Activated CD4-positive, alpha-beta T cell treated with anti-CD3 and anti-CD28 coated beads, Interleukin-2, amount 50 U/mL, for 16 hours (primary cell): ENCODE measurements around the gene ZNF644.
A peak's percentile ranks its signal among the peaks of the same experiment; 100 is the strongest.
"Not testable (repeated sequence)": the region's sequence is repeated elsewhere in the genome, so short reads cannot be mapped to it uniquely, and the experiment has no call there.

Experiments
- DNase-seq: peaks from one replicate; pipeline ENCODE4 v3.0.0-alpha.2; 2020

The ZNF644 gene

DNA sequence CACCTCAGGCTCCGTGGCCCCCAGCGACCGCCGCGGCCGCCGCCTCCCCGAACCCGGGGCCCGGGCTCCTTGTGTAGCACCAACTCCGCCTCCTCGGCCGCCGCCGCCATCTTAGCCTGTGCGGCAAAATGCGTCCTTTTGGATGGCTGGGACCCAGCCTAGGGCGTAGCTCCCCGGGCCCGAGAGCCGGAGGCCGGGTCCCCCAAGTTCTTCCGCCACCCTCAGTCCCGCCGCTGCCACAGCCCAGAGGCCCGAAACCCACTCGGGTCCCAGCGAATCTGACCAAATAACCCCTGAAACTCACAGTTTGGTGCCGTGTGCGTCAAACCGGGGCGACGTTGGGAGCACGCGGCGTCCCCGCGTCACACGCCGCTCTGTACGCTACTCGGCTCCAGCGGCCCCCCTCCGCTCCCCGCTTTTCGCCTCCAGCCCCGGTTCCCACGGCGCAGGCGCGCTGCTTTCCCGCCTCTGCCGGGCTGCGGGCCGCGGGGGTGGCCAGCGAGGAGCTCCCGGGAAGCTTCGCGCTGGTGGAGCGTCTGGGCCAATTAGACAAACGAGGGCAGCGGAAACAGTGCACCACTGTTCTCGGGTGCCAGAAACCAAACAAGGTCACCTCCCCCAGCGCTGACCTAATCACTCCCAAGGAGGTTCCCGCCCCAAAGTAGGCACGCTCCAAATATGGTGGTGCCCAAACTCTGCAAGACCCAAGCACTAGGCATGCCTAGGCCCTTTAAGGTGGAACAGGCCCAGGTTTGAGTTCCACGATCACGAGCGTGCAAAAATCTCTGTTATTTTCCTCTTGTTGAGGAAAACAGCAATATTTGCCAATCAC, at the start of gene ZNF644:
ZNF644 (minus strand) TSS at position 350 of the 832 bp plus-strand sequence. CDS start 39,682 bp downstream, outside the sequence.
- peak; percentile 95 for DNase-seq

DNA sequence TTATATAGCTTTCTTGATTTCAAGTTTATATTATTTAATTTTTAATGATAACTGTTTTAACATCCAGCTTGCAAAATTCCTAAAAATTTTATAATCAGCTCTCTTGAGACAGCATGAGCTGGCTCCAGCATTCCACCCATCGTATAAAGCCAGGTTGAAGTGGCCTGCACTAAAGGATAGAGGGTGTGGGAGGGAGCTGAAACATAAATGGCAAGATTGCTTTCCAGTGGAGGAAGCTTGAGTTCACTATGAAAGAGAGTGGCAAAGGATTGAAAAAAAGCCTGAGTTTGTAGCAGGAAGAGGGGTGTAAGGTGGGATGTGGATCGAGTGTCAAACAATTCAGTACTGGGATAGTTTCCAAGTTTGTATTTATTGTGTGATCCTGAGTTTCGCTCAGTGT, 48.5 kb upstream of the ZNF644 start:
- no peak for DNase-seq

- no peak for DNase-seq
Observed at GRCh38 chr1:91066538-91066937, 44.7 kb upstream of the ZNF644 start.

GRCh38 chr1:91065337-91065736, 43.5 kb upstream of the ZNF644 start:
- no peak for DNase-seq

DNA sequence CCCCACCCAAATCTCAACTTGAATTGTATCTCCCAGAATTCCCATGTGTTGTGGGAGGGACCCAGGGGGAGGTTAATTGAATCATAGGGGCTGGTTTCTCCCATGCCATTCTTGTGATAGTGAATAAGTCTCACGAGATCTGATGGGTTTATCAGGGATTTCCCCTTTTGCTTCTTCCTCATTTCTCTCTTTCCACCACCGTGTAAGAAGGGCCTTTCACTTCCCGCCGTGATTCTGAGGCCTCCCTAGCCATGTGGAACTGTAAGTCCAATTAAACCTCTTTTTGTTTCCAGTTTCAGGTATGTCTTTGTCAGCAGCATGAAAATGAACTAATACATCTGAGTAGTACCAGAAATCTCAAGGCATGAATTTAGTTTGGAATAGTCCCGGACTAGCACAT, 41.6 kb upstream of the ZNF644 start:
- not testable (repeated sequence) for DNase-seq

- no peak for DNase-seq
Observed at GRCh38 chr1:91059157-91059556, 37.3 kb upstream of the ZNF644 start.

GRCh38 chr1:91057784-91058183, 35.9 kb upstream of the ZNF644 start:
- DNase-seq: no peak

DNA sequence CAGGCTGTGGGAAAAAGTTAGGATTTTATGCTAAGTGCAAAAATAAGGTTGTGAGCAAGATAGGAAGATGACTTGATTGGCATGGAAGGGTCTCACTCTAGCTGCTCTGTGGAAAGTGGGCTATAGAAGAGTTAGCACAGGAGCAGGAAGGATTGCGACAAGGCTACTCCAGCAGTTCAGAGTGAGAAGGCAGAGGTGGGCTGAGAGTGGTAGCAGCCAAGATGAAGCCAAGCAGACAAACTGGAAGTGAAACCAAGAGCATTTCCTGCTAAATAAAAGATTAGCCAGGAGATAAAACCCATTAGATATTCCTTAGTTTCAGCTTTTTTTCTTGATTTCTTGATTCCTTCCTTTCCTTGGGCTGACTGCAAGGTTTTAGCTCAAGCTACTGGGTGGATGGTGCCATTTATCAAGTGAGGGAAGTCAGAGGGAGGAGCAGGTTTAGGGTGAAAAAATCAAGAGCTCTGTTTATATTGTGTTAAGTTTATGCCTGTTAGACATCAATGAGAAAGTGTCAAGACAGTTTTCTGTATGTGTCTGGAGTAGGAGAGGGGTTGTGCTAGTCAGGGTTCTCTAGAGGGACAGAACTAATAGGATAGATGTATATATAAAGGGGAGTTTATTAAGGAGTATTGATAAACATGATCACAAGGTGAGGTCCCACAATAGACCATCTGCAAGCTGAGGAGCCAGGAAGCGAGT, 33.1 kb upstream of the ZNF644 start:
- DNase-seq: no peak

- DNase-seq: no peak
Observed at GRCh38 chr1:91053630-91054029, 31.8 kb upstream of the ZNF644 start.

- DNase-seq: not testable (repeated sequence)
Observed at GRCh38 chr1:91049551-91049950, 27.7 kb upstream of the ZNF644 start.

DNA sequence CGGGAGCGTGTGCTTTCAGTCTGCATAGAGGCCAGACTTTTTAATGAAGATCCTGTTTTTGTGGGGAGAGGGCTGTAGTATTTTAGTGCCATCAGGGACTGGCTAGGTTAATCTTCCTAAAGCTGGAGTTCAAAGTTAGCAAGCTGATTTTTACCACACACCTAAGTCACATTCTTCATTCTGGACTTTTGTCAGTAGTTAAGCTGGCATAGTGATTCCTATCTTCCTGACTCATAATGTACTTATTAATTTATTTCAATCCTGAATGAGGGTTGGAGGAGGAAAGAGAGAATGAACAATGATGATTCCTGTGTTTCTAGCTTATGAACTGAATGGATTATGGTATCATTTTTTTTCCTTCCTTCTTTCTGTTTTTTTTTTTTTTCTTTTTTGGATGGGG, 24.9 kb upstream of the ZNF644 start:
- DNase-seq: no peak

- DNase-seq: no peak
Observed at GRCh38 chr1:91045284-91045683, 23.4 kb upstream of the ZNF644 start.

- DNase-seq: not testable (repeated sequence)
Observed at GRCh38 chr1:91044776-91045175, 22.9 kb upstream of the ZNF644 start.

GRCh38 chr1:91042372-91042771, 20.5 kb upstream of the ZNF644 start:
- not testable (repeated sequence) for DNase-seq

DNA sequence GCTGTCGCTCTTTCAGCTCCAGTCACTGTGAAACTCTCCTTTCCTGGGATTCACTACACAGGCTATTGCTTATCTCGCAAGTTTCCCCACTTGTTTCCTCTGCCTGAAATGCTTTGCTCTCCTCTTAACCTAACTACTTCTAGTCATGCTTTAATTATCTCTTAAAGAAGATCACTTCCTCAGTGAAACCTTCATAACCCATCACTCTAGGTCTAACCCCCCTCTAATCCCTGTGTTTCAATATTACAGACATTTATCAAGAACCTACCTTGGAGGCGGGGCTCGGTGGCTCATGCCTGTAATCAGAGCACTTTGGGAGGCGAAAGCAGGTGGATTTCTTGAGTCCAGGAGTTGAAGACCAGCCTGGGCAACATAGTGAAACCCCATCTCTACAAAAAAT, 16.7 kb upstream of the ZNF644 start:
- DNase-seq: no peak

DNA sequence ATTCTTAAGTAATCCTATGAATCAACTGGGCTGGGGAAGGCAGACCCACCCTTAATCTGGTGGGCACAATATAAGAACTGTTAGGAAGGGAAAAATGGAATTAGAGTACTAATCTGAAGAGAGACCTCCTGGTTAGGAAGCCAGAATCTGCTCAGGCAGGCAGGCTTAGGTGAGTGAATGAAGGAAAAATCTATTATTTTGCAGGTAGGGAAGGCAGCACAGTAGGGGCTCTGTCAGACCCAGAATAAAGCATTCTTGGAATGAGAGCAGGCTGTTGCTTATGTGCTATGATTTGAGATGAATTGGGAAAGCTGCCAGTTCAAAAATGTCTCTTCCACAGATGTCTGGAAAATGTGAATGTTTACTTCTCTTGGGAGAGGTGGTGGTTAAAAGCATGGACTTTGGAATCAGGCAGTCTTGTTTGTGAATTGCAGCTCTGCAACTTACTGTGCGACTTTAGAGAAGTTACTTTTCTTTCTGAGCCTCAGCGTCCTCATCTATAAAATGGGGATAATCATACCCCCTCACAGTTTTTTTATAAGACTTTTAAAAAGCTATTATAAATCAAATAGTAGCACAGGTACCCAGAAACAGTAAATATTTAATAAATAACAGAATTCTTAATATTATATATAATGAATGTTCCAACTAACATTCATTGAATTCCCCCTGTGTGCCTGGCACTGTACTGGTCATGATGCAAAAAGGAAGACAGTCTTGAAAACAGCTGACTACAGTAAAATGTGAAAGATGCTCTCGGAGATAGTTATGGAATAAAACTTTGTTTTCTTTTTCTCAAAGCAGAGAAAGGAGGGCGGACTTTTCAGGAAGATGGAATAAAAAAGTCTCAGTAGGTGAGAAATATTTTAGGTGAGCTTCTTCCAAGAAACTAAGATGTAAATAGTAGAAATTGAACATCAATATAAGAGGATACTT, 15.3 kb upstream of the ZNF644 start:
- no peak for DNase-seq

GRCh38 chr1:91032349-91032748, 10.5 kb upstream of the ZNF644 start:
- no peak for DNase-seq

DNA sequence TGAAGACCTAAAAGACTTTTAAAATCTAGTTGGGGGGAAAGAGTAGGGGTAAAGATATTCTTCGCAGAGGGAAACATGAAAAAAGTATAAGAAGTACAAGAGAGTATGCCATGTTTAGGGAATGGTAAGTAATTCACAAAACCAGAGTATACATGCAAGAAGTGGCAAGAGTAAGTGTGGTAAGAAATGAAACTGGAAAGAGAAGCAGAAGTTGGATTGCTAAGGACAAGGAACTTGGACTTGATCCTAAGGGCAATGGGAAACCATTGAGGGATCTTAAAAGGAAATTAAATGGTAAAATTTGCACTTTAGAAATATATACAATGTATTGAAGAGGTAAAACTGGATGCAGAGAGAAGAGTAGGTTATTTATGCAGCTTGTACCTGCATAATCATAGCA, 9.2 kb upstream of the ZNF644 start:
- DNase-seq: no peak

DNA sequence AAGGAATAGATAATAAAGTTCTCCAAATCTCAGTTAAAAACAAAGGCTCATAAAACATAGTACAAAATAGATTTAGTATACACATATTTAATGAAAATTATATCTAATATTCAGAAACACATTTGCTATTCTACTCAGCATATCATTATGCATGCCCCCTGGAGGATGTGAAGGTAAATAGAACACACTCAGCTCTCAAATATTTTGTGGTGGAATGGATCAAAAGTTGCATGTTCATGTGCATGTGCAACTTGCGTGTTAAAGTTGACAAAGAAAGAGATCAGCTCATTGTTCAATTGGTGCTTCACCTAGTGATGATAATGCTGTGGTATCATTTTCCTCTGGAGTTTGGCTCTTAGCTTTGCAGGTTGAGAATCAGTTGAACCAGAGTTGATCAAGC, 4.9 kb upstream of the ZNF644 start:
- no peak for DNase-seq

- DNase-seq: no peak
Observed at GRCh38 chr1:91026320-91026719, 4.5 kb upstream of the ZNF644 start.

DNA sequence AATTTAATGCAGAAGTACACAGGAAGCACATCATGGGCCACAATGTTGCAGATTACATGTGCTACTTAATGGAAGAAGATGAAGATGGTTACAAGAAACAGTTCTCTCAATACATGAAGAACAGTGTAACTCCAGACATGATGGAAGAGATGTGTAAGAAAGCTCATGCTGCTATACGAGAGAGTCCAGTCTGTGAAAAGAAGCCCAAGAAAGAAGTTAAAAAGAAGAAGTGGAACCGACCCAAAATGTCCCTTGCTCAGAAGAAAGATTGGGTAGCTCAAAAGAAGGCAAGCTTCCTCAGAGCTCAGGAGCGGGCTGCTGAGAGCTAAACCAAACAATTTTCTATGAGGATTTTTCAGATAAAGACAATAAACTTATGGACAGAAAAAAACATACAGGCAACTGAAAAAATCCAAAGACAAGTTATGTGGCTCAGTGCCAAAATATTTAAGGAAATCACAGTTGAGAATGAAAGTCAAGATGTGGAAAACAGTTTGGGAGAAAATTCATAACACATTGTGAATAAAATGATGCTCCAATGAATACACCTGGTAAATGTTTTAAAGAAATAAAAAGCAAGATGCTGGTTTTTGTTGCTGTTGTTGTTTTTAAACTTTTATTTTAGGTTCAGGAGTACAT, 2.8 kb upstream of the ZNF644 start:
- DNase-seq: no peak

GRCh38 chr1:91022518-91022929, 689 bp upstream of the ZNF644 start:
- DNase-seq: no peak
